ENCODE results near the gene PAK6.

PAK6 gene

DNA sequence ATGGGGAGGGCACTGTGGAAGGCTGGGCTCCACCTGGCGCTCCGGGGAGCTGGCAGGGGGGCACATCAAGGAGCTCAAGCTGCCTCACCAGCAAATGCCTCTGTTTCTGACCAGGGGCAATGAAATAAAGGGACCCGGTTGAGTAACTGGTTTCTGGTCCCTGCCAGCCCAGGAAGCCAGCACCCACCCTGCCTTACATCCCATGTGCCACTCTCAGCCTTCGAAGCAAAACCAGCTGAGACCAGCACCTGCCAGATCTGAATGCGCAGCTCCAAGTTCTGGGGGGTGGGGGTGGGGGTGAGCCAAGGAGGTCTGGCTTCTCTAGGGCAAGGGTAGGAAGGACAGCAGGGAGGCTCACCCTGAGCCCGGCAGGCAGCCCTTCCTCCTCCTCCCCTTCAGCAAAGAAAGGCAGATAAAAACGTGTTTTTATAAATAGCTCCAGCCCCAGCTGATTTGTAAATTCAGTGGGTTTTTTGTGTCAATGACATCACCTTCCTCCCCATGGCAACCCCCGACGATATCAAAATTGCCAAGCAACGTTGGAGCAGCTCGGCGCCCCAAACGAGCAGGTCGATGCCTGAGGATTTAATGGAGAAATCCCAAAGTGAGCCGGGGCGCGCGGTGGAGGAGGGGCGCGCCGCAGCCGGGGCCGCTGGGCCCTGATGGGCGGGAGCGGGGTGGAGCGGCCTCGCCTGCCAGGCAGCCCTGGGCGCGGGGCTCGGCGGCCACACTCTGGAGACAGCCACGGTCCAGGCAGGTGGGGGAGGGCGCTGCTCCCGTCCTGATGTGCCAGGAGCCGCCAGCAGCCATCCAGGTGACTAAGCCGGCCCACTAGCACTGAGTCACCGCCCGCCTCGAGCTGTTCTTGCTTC lies at the start of gene PAK6:
TSS of gene PAK6 (plus strand) at position 532 of the 872 bp plus-strand sequence. CDS start 25,723 bp downstream, outside the sequence.
- DNase-seq, result peak; percentile 62 to 69

- DNase-seq, result no peak
Measured at GRCh38 chr15:40190591-40190990, 48.3 kb upstream of the PAK6 start.

- no peak for DNase-seq
Measured at GRCh38 chr15:40192942-40193341, 45.9 kb upstream of the PAK6 start.

- DNase-seq, result no peak
Measured at GRCh38 chr15:40197434-40197833, 41.4 kb upstream of the PAK6 start.

- no peak for DNase-seq
Measured at GRCh38 chr15:40198355-40199085, 40.3 kb upstream of the PAK6 start.

DNA sequence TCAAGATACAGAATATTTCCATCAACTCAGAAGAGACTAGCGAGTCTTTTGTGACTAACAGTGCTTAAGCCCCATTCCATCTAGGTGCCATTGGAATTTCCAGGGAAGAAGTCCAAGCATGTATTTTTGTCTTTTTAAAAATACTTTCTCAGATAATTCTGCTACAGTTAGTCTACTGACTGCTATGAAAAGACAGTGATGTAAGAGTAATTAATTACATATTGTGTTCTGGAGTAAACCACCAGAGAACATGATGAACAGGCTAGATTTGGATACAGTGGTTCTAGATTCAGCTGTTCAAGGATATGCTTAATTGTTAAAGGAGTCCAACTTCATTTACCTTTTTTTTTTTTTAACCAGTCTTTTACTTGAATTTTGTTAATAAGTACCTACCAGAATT lies 34.8 kb upstream of the PAK6 start:
- DNase-seq, result no peak

- DNase-seq, result no peak
Measured at GRCh38 chr15:40217166-40217824, 21.6 kb upstream of the PAK6 start.

DNA sequence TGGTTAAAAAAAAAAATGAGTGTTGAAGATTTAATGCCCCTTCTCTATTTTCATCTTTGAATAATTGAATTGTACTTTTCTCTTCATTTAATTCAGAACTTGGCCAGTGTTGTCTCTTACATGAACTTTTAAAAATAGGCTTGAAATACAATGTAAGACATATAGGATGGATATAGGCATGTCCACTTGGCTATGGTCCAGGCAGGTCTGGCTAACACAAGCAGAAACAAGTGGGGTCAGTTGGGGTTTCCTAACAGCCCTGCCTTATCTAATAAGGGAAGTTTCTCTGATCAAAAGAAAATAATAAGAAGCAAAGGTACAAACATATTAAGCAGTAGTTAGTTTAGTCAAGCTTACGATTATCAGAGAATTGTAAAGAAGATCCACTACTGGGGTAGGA lies 19.1 kb upstream of the PAK6 start:
- no peak for DNase-seq

- DNase-seq, result no peak
Measured at GRCh38 chr15:40222131-40222530, 16.7 kb upstream of the PAK6 start.

DNA sequence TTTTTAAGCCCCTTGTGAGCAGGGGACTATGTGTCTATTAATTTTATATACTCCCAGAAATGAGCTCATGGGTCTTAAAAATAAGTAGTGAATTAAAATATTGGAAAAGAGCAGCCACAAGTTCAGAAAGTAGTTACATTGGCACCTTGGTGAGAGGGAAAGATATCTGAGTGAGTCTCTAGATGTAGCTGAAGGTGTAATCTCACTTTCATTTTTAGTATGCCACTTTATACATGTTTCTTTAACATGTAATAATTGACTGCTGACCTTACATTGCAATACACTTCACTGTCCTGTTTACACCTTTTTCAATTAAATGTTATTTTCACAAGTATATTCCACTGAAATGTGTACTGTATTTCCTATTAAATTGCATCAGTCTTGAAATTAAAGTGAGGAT lies 12.1 kb upstream of the PAK6 start:
- no peak for DNase-seq

GRCh38 chr15:40229316-40229715 lies 9.5 kb upstream of the PAK6 start:
- DNase-seq, result no peak

- DNase-seq, result no peak
Measured at GRCh38 chr15:40229956-40230355, 8.9 kb upstream of the PAK6 start.

GRCh38 chr15:40232625-40233070 lies 6.2 kb upstream of the PAK6 start:
- no peak for DNase-seq

DNA sequence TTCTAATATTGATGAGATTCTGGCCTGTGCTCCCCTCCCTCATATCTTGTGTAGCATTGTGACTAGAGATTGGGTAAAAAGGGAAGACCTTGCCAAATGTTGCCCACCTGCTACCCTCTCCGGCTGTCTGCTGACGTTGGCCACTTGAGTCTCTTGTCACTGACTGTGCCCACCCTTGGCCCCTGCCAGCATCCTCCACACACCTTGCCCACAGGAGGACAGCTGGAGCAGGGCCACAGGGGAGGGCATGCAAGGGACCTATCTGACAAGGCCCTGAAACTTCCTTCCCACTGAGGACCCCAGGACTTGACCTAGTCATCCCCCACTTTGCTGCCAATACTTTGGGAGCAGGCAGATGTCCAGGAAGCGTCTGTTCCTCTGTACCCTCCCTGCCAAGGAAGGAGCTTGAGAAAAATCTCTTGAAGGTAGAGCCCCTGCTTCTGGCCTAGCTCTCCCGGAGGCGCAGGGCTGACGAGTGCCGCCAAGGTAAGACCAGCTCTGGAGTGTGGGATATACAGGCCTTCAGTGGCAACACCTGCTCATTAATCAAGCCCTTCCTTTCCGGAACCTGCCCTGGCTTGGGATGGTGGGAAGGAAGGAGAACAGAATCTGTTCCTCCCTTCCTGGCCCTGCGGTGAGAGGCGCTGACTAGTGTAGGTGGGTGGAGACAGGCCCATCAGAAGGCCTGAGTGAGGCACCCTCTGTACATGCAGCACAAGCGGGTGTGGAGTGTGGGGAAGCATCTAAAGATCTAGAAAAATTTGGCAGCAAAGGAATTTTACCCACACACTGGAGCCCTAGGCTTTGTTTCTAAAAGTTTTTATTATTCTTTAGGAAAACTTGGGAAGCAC lies 4.9 kb upstream of the PAK6 start:
- DNase-seq, result no peak

GRCh38 chr15:40234783-40235182 lies 4.1 kb upstream of the PAK6 start:
- DNase-seq, result peak in 1 of 2 experiments; percentile 12

DNA sequence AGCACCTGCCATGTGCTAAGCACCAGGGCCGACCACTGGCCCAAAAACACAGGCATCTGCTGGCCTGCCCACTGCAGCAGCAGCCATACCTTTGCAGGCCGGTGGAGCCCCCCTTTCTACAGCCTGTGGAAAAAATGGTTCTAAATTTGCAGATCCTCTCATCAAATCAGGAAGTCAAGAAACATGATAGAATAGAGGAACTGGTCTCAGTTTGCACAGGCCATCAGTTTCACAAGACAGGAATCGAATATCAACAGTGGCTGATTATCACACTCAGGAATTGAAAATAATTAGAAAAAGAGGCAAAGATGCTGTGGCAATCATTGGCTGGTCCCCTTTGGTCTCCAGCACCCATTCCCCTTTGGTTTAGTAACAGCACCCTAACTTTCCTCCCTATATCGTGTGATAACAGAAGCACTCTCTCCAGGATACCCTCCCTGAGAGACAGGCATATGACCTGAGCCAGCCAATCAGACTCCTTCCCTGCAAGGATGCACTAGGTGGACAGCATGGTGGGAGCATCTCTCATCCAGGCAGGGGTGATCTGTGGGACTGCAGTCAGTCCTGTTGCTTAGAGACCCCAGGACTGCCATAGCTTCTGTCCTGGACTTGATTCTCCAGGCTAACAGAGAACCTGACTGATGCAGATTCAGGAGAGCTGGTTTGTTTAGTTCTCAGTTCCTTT lies 3.5 kb upstream of the PAK6 start:
- peak in 1 of 2 experiments; percentile 13 for DNase-seq

GRCh38 chr15:40239404-40239692 lies 485 bp downstream of the PAK6 start:
- no peak for DNase-seq

DNA sequence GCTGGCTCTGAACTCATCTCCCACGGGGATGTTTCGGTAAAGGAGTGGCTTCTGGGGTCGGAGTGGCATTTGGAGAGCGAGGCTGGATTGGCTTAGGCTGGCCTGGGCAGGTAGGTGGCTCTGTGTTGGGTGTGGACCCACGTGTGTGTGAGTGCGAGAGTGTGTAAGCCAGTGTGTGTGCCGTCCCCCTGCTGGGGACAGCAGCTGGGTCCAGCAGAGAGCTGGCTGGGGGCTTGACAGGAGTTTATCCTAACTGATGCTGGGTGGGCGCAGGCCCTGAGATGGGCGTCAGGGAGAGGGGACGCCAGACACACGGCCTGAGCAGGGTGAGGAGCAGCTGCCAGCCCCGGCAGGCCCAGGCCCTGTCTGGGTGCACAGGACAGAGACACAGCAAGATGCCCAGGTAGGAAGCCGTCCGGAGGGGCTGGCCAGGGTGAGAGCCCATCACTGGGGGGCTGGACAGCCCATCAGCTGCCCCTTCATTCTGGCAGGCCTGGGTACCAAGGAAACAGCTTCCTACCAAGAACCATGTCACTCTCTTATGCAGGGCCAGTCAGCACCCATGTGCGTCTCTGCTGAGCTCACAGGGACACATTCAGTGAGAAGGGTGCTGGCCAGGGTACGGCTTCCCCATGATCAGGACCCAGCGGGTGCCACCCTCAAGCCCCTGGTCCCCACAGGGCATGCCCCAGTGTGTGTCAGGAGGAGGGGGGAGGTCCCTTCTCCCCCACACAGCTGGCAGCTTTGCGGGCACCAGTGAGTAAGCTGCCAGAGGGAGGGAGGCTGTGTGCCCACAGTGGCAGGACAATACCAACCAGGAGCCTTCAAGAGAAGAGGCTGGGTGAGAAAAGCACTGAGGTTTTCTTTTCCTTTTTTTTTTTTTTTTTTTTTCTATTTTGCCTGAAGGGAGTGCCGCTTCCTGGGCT lies 1.1 kb downstream of the PAK6 start:
- DNase-seq, result peak; percentile 14 to 16

DNA sequence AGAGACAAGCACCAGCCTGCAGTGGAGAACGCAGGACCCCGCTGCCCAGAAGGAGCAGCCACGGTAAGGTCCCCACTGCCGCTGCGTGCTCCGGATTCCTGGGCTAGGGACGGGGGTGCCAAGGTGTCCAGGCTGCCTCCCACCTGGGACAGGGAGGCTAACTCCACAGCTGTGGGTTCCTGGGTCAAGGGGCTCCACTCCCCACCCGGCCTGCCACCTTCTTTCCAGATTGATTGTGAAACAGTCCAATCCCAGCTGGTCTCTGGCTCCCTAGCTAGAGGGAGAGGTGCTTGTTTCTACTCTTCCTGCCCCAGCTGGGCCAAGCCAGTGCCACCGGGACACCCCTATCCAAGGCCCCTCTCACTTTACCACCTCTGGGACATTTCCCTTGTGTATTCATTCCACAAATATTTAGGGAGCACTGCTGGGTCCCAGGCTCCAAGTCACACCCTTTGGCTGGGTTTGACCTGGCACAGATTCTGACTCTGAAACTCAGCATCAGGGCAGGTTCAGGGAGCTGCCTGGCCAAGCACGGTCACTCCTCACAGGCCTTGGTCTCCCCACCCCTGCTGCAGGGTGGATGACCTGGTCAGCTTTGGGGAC lies 1.9 kb downstream of the PAK6 start:
- peak; percentile 10 to 11 for DNase-seq

Measured in activated T-cell treated with anti-CD3 and anti-CD28 coated beads, Interleukin-2, amount 50 U/mL, for 48 hours (primary cell).